ENCODE measurements around the gene EFNA5.

DNA sequence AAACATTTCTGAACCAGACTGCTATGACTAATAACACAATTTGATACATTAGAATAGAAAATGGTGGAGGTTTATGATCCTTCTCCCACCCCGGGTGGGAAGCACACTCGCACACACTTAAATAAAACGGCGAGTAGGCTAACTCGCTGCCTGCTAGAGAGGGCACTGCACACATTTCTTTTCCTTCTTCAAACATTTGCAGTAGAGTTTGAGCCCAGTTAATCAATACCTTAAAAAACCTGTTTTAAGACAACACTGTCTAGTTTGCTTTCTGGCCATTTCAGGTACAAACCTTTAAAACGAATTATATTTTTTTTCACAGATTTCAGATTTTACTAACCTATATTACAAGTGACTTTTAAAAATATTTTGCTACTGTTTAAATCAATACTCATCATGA is 63.5 kb downstream of the EFNA5 start:
- TF ChIP-seq POLR2A (IDR thresholded peaks at IDR 0.05) = no peak
- TF ChIP-seq, protein P1, sequence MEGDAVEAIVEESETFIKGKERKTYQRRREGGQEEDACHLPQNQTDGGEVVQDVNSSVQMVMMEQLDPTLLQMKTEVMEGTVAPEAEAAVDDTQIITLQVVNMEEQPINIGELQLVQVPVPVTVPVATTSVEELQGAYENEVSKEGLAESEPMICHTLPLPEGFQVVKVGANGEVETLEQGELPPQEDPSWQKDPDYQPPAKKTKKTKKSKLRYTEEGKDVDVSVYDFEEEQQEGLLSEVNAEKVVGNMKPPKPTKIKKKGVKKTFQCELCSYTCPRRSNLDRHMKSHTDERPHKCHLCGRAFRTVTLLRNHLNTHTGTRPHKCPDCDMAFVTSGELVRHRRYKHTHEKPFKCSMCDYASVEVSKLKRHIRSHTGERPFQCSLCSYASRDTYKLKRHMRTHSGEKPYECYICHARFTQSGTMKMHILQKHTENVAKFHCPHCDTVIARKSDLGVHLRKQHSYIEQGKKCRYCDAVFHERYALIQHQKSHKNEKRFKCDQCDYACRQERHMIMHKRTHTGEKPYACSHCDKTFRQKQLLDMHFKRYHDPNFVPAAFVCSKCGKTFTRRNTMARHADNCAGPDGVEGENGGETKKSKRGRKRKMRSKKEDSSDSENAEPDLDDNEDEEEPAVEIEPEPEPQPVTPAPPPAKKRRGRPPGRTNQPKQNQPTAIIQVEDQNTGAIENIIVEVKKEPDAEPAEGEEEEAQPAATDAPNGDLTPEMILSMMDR (IDR thresholded peaks at IDR 0.05) = no peak

All from prostate gland (tissue), 2 donors.